GM23248 (cell line): ENCODE data around the gene PDSS2. TPM values are rescaled to one million over a fixed set of nuclear protein-coding genes. Genes with fewer than 3 reads are reported as not detected.

Experiments used
- DNase-seq: peaks from one replicate; pipeline ENCODE4 v3.0.0-alpha.2; 2015
- H2AFZ ChIP-seq: fragments of 200-600 bp; sonication (generic); 2 replicates; pipeline ENCODE4 v1.6.1; 2016; ENCODE audit warnings: antibody characterized with exemption
- H3F3A ChIP-seq: fragments of 200-600 bp; sonication (generic); 2 replicates; pipeline ENCODE4 v1.6.1; 2016; ENCODE audit warnings: mild to moderate bottlenecking, antibody characterized with exemption, mixed run types; ENCODE audit not compliant: insufficient read depth
- H3K27ac ChIP-seq: fragments of 200-600 bp; sonication (generic); 2 replicates; pipeline ENCODE4 v1.5.1; 2016; ENCODE audit warnings: mild to moderate bottlenecking
- H3K27me3 ChIP-seq: fragments of 200-600 bp; sonication (generic); replicated peaks from 2 replicates; pipeline ENCODE4 v1.6.1; 2016; ENCODE audit warnings: mild to moderate bottlenecking; ENCODE audit not compliant: insufficient read depth
- H3K36me3 ChIP-seq: fragments of 200-600 bp; sonication (generic); 2 replicates; pipeline ENCODE4 v1.6.1; 2016; ENCODE audit warnings: low read depth, mild to moderate bottlenecking
- H3K4me1 ChIP-seq: fragments of 200-600 bp; sonication (generic); 2 replicates; pipeline ENCODE4 v1.6.1; 2016; ENCODE audit warnings: mild to moderate bottlenecking; ENCODE audit not compliant: insufficient read depth
- H3K4me2 ChIP-seq: fragments of 200-600 bp; sonication (generic); one replicate; pipeline ENCODE4 v1.6.1; 2016; ENCODE audit warnings: mild to moderate bottlenecking; ENCODE audit not compliant: unreplicated experiment
- H3K4me3 ChIP-seq: fragments of 200-600 bp; sonication (generic); 2 replicates; pipeline ENCODE4 v1.5.1; 2016; ENCODE audit warnings: mild to moderate bottlenecking
- H3K79me2 ChIP-seq: fragments of 200-600 bp; sonication (generic); 2 replicates; pipeline ENCODE4 v1.6.1; 2016; ENCODE audit warnings: mild to moderate bottlenecking; ENCODE audit not compliant: insufficient read depth
- H3K9ac ChIP-seq: fragments of 200-600 bp; sonication (generic); 2 replicates; pipeline ENCODE4 v1.6.1; 2016; ENCODE audit warnings: mild to moderate bottlenecking
- H3K9me2 ChIP-seq: fragments of 200-600 bp; sonication (generic); 2 replicates; pipeline ENCODE4 v1.6.1; 2016; ENCODE audit warnings: mixed run types, mild to moderate bottlenecking, moderate library complexity; ENCODE audit not compliant: insufficient read depth
- H3K9me3 ChIP-seq: fragments of 200-600 bp; sonication (generic); one replicate; pipeline ENCODE4 v1.6.1; 2017; ENCODE audit warnings: low read depth
- H4K20me1 ChIP-seq: fragments of 200-600 bp; sonication (generic); 2 replicates; pipeline ENCODE4 v1.6.0; 2016; ENCODE audit not compliant: insufficient read depth
- EZH2 ChIP-seq: fragments of 200-600 bp; sonication (generic); IDR thresholded peaks from 2 replicates; pipeline ENCODE4 v1.6.1; 2018; ENCODE audit warnings: antibody characterized with exemption, mild to moderate bottlenecking; ENCODE audit not compliant: insufficient read depth, poor library complexity, severe bottlenecking
- EZH2phosphoT487 ChIP-seq: fragments of 200-600 bp; sonication (generic); IDR thresholded peaks from 2 replicates; pipeline ENCODE4 v1.6.1; 2018; ENCODE audit warnings: antibody characterized with exemption, moderate library complexity, mild to moderate bottlenecking, low read depth; ENCODE audit not compliant: insufficient read depth
- WGBS, 2 experiments: methylation state at CpG; one replicate each; pipeline ENCODE4 v1.1.6; 2015 to 2017; ENCODE audit warnings: low lambda C conversion rate in 2 of 2, low coverage in 1 of 2; ENCODE audit errors: missing lambda C conversion rate in 2 of 2; 5-methylcytosine and 5-hydroxymethylcytosine counted together
- in situ Hi-C: fragments of 300-500 bp; cut with MboI; formaldehyde crosslinking; loops from 2 replicates; pipeline ENCODE4 v1.15.0; 2020
- polyA plus RNA-seq: library from polyadenylated mRNA; unstranded; fragments of >200 nt; fragmentation: Nextera tagmentation; extraction: Ambion mirVana; gene quantifications from 2 replicates; pipeline ENCODE4 v1.2.1, GENCODE V29; 2016
- total RNA-seq: library from RNA; depleted of rRNA; stranded (reverse); fragments of >200 nt; shearing (Covaris generic); gene quantifications from 2 replicates; pipeline ENCODE4 v1.2.3, GENCODE V29; 2014

Gene PDSS2
- total and polyA plus RNA-seq, 2 experiments from 2014 or later: 9.9 to 10.3 TPM

DNA sequence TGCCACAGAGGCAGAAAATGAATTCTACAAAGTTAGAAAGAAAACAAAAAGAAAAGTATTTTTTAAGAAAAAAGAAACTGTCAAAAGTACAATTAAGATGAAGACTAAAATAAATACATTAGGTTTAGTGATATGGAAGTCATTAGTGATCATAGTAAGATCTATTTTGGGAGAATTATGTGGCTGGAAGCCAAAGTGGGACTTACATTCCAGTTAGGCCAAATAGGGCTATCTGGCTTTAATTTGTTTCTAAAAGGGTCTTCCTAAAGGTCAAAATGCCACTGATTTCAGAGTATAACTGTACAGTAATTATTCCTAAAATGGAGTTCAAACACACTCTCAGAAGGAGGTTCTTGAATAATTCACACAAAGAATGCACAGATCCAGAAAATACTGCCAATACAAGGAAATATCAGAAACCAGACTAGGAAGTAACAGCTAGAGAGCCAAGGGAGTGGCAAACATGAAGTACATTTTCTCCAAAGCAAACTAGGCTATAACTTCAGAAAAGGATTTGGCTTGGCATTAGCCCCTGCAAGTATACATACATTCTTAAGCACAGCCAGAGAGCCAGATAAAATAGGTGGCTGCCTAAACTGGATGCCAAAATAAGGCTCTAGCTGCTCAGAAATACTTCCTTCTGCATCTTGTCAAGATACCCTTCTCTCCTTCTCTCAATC lies 45.3 kb downstream of the PDSS2 start:
- Histone ChIP-seq H3K4me3 (no peak overlapping the region), H4K20me1 (no peaks in the 10 kb centered on the region), H3K4me1 (peaks cover 4% of the 10 kb centered on the region; the same call in 1 of the 2 replicates), H3K9me2 (no peaks in the 10 kb centered on the region), H3K9ac (no peak overlapping the region), H3K4me2 (no peak overlapping the region), H3K27me3 (no peaks in the 10 kb centered on the region), H3K27ac (no peak overlapping the region), H3K79me2 (peaks cover 24% of the 10 kb centered on the region), H2AFZ (no peak overlapping the region), H3K9me3 (no peaks in the 10 kb centered on the region), H3K36me3 (no peaks in the 10 kb centered on the region), H3F3A (no peaks in the 10 kb centered on the region)
- TF ChIP-seq EZH2: no peak
- no peak for TF ChIP-seq EZH2phosphoT487
- in situ Hi-C loops: no loop called here
- no peak for DNase-seq

DNA sequence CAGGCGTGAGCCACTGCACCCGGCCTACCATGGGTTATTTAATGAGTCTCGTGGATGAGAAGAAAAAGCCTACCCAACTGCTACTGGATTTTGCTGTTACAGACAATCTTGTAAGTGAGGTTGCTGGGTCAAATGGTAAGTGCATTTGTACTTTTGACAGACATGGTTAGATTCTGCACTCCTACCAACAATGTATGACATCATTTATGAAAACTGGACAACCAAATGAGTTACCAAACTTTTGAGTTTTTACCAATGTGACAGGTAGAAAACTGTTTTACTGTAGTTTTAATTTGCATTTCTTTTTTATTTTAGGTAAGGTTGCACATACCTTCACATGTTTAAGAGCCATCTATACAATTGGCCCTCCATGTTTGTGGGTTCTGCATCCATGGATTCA lies 48.2 kb downstream of the PDSS2 start:
- Histone ChIP-seq H3K36me3 (no peaks in the 10 kb centered on the region), H3K4me2 (no peak overlapping the region), H3K4me1 (peaks cover 4% of the 10 kb centered on the region; the same call in 1 of the 2 replicates), H3K9ac (no peak overlapping the region), H3K79me2 (peaks cover 6% of the 10 kb centered on the region), H3K27me3 (no peaks in the 10 kb centered on the region), H3K4me3 (no peak overlapping the region), H3K27ac (no peak overlapping the region), H2AFZ (no peak overlapping the region), H3K9me2 (no peaks in the 10 kb centered on the region), H4K20me1 (0 out of 2 replicates have a peak, but pooled peaks cover 5% of the 10 kb centered on the region), H3K9me3 (no peaks in the 10 kb centered on the region), H3F3A (no peaks in the 10 kb centered on the region)
- 97 to 100% methylated on average over 3 of the region's 3 CpGs for WGBS, 2 experiments
- TF ChIP-seq EZH2 (no peak), EZH2phosphoT487 (no peak)
- no peak for DNase-seq
- in situ Hi-C loops: no loop called here

DNA sequence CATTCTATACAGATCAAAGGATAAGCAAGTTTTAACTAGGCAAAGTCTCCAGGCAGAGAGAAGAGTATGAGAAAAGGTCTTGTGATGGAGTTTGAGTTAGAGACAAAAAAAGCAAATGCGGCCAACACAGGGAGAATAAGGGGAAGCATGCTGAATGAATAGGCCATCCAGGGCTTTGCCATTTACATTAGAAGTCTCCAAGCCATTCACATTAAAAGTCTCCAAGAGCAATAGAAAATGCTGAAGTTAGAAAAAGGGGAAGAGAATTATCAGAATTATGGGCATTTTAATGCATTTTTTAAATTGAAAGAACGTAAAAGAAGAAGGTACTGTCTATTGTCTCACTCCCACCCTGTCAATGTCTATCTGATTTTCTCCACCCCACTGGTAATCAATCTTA lies 49.4 kb downstream of the PDSS2 start:
- Histone ChIP-seq H3K36me3 (no peaks in the 10 kb centered on the region), H3F3A (no peaks in the 10 kb centered on the region), H3K79me2 (peaks cover 6% of the 10 kb centered on the region), H2AFZ (no peak overlapping the region), H3K4me2 (no peak overlapping the region), H4K20me1 (0 out of 2 replicates have a peak, but pooled peaks cover 5% of the 10 kb centered on the region), H3K4me1 (peaks cover 4% of the 10 kb centered on the region; the same call in 1 of the 2 replicates), H3K9me2 (no peaks in the 10 kb centered on the region), H3K9me3 (no peaks in the 10 kb centered on the region), H3K4me3 (no peak overlapping the region), H3K9ac (no peak overlapping the region), H3K27me3 (no peaks in the 10 kb centered on the region), H3K27ac (no peak overlapping the region)
- TF ChIP-seq EZH2phosphoT487: no peak
- TF ChIP-seq EZH2: no peak
- in situ Hi-C loops: no loop called here
- 93 to 95% methylated on average over 2 of the region's 2 CpGs for WGBS, 2 experiments
- DNase-seq: no peak

DNA sequence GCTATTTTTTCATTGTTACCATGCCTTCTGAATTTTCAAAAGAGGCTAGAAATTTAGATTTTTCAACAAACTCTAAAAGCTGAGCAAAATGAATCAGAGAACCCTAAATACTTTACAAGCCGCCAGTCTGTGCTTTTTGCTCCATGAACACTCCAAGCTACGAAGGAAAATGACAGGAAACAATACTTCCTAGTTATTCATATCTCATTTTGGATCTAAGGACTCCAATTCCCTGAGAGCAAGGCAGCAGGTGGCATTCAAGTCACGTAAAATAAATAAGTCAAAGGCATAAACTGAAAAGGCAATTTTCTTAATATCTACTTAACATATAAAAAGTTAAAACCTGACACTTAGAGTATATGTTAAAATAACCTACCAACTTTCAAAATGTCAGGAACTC lies 50.6 kb downstream of the PDSS2 start:
- in situ Hi-C loops: no loop called here
- TF ChIP-seq EZH2phosphoT487: no peak
- no peak for TF ChIP-seq EZH2
- Histone ChIP-seq H4K20me1 (0 out of 2 replicates have a peak, but pooled peaks cover 5% of the 10 kb centered on the region), H3K79me2 (peaks cover 3% of the 10 kb centered on the region), H3K4me3 (no peak overlapping the region), H3K4me1 (no peaks in the 10 kb centered on the region), H3K9ac (no peak overlapping the region), H3K9me3 (no peaks in the 10 kb centered on the region), H2AFZ (no peak overlapping the region), H3K27me3 (no peaks in the 10 kb centered on the region), H3K9me2 (no peaks in the 10 kb centered on the region), H3K4me2 (no peak overlapping the region), H3F3A (no peaks in the 10 kb centered on the region), H3K36me3 (no peaks in the 10 kb centered on the region), H3K27ac (no peak overlapping the region)
- no peak for DNase-seq
- 97 to 99% methylated on average over 3 of the region's 3 CpGs for WGBS, 2 experiments
